Activated naive CD4-positive, alpha-beta T cell (primary cell): ENCODE data around the gene RRP9.

Source experiments
- DNase-seq, 4 experiments: peaks; one replicate each; lab custom pipeline; 2025; lab: John Stamatoyannopoulos, UW

RRP9 gene

DNA sequence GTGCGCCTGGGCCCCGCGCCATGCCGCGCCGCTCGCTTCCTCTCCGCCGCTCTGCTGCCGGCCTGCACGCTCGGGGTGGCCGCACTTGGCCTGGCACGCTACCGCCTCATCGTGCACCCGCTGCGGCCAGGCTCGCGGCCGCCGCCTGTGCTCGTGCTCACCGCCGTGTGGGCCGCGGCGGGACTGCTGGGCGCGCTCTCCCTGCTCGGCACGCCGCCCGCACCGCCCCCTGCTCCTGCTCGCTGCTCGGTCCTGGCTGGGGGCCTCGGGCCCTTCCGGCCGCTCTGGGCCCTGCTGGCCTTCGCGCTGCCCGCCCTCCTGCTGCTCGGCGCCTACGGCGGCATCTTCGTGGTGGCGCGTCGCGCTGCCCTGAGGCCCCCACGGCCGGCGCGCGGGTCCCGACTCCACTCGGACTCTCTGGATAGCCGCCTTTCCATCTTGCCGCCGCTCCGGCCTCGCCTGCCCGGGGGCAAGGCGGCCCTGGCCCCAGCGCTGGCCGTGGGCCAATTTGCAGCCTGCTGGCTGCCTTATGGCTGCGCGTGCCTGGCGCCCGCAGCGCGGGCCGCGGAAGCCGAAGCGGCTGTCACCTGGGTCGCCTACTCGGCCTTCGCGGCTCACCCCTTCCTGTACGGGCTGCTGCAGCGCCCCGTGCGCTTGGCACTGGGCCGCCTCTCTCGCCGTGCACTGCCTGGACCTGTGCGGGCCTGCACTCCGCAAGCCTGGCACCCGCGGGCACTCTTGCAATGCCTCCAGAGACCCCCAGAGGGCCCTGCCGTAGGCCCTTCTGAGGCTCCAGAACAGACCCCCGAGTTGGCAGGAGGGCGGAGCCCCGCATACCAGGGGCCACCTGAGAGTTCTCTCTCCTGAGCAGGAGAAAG lies 14.4 kb upstream of the RRP9 start:
- DNase-seq, result peak in 2 of 4 experiments; percentile 11 to 32

DNA sequence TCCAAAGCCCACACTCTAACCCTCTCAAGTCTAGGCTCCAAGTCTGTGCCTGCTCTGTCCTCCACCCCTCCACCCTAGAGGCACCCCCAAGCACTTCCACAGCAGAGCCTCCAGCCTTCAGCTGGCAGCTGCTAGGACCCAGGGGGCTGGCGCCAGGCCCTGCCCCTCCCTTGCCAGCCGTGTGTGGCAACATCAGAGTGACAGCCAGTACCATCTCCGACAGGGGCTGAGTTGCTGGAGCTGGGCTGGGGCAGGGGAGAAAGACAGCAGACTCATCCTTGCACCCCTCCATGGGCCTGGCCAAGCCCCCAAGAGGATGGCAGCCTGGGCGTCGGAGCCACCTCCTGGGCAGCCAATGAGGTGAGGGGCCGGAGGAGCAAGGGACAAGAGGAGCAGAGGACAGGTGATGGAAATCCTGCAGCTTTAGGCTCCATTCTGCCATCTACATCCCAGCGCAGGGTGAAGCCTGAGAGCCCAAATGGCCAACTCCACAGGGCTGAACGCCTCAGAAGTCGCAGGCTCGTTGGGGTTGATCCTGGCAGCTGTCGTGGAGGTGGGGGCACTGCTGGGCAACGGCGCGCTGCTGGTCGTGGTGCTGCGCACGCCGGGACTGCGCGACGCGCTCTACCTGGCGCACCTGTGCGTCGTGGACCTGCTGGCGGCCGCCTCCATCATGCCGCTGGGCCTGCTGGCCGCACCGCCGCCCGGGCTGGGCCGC lies 13.6 kb upstream of the RRP9 start, which contains the start of gene GPR62:
TSS of gene GPR62 (plus strand) at position 207 of the 718 bp plus-strand sequence. CDS start at position 479, 272 bp downstream.
- DNase-seq, result no peak

DNA sequence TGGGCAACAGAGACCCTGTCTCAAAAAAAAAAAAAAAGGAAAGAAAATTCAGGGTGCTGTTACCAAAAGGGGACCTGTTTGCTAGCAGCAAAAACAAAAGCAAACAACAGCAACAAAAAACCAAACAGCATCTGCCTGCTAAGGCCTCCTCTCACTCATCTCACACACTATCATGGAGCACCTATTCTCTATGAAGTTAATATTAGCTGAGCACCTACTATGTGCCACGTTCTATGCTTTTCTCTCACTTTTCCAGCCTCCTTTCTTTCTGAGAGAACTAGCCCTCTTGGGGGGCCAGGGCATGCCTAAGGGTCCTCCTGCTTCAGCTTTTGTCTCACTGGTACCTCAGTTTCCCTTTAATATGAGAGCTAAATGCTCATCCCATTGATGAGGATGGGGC lies 13.0 kb upstream of the RRP9 start:
- DNase-seq, result no peak

DNA sequence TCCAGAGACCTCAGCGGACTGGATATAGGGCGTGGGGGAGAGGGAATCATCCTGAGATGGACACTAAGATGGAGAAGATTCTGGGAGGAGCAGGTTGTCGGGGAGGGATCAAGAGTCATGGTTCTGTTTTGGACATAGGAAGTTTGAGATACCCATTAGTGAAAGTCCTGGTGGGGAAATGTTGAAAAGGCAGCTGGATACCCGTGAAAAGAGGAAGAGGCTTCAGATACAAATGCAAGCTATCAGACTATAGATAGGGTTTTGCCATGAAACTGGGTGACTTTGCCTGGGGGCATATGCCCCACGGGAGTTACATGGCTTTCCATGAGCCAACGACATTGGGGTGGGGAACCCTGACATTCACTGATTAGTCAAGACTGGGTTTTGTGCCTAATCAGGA lies 12.4 kb upstream of the RRP9 start:
- DNase-seq, result no peak

DNA sequence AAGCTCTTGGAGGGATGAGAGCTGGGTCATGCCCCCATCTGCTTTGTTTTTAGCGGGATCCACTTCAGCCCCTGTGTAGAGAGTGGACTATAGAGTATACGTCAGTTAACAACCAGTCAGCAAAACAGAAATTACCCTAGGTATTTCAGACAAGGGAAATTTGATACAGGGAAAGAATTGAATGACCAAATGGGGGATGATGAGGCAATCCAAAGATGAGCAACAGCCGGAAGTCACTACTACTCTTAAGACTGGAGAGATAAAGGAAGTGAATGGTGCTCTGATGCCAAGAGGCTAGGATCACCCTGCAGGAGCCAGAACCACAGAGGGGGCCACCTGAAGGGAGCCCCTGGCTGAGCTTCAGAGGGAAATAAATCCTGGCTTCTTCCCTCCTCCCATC lies 11.7 kb upstream of the RRP9 start:
- DNase-seq, result no peak

- no peak for DNase-seq
Measured at GRCh38 chr3:51950899-51951298, 9.2 kb upstream of the RRP9 start.

DNA sequence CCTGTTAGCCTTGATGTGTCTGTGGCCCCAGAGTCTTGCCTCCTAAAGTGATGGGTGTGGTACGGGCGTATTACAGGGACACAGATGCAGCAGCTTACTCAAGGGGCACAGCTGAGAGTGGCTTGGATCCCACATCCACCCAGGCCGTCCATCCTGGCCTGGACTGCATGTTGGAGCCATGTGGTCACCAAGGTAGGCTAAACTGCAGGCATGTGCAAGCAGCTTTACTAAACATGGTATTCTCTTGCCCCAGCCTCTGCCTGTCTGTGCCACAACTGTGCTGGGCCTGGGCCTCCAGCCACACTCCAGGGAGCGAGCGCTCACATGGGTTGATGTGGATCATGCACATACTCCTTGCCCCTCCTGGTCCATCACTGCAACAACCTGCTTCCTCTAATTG lies 7.4 kb upstream of the RRP9 start:
- no peak for DNase-seq

DNA sequence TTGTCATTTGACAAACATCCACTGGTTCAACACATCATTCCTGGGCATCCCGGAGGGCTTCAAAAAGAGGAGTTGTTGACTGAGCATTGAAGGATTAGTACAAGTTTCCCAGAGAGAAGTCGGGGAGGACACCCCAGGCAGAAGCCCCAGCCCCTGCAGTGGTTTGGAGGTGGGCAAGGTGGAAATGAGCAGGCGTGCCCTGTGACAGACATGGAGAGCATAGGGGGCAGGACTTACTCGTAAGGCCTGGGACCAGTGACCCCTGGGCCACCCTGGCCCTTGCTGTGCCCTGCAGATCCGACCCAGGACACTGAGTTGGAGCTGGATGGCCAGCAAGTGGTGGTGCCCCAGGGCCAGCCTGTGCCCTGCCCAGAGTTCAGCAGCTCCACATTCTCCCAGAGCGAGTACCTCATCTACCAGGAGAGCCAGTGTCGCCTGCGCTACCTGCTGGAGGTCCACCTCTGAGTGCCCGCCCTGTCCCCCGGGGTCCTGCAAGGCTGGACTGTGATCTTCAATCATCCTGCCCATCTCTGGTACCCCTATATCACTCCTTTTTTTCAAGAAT lies 6.4 kb upstream of the RRP9 start:
- no peak for DNase-seq

DNA sequence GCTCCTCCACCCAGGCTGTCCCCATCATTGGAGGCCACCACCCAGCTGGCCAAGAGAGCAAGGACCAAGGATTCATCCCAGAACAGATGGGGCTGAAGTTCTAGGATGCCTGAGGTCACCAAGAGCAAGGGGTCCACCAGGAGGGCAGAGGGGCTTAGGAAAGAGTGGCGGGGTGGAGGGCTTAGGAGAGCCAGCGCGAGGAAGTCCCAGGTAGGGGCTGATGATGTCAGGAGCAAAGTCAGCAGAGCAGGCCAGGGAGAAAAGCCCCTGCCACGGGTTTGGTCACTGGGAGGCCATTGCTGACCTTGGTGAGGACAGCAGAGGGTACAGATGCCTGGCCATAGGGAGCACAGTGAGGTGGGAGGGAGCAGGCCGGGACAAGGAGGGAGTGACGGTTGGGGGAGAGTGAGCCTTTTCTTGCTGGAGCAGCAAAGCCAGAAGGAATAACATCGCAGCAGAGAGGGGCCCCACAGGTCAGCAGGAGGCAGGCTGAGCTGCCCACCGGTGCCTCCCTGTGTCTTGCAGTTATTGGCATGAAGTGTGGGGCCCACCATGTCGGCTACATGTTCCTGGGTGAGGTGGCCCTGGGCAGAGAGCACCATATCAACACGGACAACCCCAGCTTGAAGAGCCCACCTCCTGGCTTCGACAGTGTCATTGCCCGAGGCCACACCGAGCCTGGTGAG lies 5.7 kb upstream of the RRP9 start:
- DNase-seq, result no peak

DNA sequence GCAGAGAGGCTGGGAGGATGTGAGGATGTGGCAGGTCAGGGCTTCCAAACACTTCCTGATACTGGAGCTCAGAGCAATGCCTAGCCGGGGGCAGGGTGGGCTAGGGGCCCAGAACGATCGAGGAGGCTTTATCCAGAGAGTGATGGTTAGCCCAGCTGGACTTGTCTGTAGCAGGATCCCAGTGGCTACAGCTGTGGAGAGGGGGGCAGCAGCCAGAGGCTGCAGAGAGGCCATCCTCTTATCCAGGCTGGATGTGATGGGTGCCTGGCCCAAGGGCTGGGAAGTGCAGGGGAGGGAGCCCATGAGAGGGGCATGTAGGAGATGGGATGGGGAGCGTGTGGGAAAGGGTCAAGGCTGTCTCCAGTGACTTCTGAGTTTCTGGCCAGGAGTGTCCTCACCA lies 5.1 kb upstream of the RRP9 start:
- DNase-seq, result no peak

GRCh38 chr3:51945926-51946705 lies 4.4 kb upstream of the RRP9 start:
- DNase-seq, result no peak

DNA sequence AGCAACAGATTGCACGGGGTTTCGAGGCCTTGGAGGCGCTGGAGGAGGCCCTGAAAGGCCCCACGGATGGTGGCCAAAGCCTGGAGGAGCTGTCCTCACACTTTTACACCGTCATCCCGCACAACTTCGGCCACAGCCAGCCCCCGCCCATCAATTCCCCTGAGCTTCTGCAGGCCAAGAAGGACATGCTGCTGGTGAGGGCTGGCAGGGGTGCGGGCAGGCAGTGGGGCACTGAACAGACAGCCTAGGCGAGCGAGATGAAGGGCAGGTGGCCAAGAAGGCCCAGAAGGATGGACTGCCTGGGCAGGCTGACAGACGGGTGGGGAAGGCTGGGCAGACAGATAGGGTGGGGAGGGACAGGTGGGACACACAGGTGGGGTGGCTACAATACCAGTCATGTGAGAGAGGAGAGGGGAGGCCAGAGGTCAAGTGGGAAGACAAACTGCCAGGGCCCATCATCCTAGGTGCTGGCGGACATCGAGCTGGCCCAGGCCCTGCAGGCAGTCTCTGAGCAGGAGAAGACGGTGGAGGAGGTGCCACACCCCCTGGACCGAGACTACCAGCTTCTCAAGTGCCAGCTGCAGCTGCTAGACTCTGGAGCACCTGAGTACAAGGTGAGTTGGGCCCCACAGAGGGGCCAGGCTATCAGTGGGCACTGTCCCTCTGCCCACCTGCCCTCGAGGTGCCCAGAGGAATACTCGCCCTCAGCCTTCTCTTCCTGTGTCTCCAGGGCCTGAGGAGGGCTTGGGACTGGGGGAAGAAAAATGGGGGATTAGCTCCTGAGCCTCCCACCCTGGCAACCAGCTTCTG lies 3.5 kb upstream of the RRP9 start:
- no peak for DNase-seq

DNA sequence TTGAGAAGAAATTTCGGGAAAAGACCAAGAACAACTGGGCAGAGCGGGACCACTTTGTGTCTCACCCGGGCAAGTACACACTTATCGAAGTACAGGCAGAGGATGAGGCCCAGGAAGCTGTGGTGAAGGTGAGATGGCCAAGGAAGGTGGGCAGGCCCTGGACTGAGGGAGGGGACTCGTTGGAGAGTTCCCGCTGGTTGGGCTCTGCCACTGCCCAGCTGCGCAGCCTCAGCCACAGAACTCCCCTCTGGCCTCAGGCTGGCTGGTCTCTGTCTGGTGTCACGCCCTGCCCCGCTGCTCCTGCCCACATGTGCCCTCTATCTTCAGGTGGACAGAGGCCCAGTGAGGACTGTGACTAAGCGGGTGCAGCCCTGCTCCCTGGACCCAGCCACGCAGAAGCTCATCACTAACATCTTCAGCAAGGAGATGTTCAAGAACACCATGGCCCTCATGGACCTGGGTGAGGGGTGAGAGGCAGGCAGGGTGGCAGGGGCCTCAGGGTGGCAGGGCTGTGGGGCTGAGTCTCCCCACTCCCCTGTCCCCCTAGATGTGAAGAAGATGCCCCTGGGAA lies 2.8 kb upstream of the RRP9 start:
- DNase-seq, result no peak

GRCh38 chr3:51943451-51944391 lies 2.0 kb upstream of the RRP9 start:
- DNase-seq, result no peak

- DNase-seq, result peak in 2 of 4 experiments; percentile 29 to 38
Measured at GRCh38 chr3:51942603-51943450, 1.1 kb upstream of the RRP9 start.

GRCh38 chr3:51941463-51941797 lies 274 bp downstream of the RRP9 start:
- no peak for DNase-seq

DNA sequence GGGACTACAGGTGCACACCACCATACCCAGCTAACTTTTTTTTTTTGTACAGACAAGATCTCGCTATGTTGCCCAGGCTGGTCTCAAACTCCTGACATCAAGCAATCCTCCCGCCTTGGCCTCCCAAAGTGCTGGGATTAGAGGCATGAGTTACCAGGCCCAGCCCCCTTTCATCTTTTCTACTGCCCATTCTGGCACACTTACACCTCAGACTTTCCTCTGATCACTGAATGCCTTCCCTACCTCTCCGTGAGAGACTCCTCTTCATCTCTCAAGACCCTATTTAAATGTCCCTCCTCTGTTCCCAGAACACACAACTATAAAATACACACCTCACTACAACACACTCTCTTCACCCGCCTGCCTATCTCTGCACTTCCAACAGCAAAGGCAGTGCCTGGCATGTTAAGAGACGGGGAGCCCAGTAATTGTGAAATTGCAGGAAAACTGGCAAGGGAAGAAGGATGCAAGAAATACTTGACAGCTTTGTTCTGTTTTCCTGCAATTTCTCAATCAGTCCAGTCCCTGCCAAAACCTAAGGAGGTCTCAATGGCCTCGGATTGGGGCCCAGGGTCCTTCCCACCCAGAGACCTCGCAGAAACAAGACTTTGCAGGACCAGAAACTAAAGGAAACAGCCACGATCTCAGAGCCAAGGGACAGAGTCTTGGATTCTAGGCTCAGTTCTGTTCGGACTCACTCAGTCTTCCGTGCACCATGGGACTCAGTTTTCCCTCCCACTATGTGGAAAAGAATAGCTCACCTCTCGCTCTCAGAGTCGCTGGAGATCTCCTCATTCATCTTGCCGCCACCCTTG lies 849 bp downstream of the RRP9 start:
- no peak for DNase-seq
